Suprapubic skin (tissue), 3 donors: ENCODE data around the gene HDAC11.

Source experiments
- EP300 ChIP-seq: sonication (generic); formaldehyde crosslinking; IDR thresholded peaks from one replicate; pipeline ENCODE4 v1.6.1; 2017; ENCODE audit warnings: antibody characterized with exemption
- POLR2A ChIP-seq, 2 donors: fragments of 450-650 bp; IDR thresholded peaks; one replicate each; pipeline ENCODE4 v1.6.1; 2017; ENCODE audit warnings: antibody characterized with exemption in 2 of 2, mild to moderate bottlenecking in 2 of 2, moderate library complexity in 2 of 2
- TF ChIP-seq, protein P1 (sequence below), 2 donors: fragments of 200-600 bp in 1 of 2; fragments of 450-650 bp in 1 of 2; sonication (generic) in 1 of 2; IDR thresholded peaks; one replicate each; pipeline ENCODE4 v1.5.1; 2016 to 2019; ENCODE audit warnings: antibody characterized with exemption in 2 of 2, mild to moderate bottlenecking in 1 of 2, moderate library complexity in 1 of 2

DNA sequence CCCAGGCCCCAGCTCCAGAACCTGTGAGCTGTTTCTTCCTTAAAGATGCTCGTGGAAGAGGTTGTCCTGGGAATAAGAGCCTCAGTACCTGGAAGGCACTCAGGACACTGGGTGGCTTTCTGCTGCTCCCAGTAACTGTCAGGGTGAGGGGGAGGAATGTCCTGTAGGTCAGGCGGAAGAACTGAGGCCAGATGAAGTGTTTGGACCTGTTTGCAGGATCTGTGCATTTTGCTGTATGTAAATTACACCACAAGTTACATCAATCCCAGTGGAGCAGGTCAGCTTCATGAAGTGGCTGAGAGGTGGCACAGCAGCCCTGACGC is 27.1 kb downstream of the HDAC11 start:
- TF ChIP-seq POLR2A (IDR thresholded peaks at IDR 0.05) = no peak
- TF ChIP-seq EP300 = no peak
- TF ChIP-seq, protein P1, sequence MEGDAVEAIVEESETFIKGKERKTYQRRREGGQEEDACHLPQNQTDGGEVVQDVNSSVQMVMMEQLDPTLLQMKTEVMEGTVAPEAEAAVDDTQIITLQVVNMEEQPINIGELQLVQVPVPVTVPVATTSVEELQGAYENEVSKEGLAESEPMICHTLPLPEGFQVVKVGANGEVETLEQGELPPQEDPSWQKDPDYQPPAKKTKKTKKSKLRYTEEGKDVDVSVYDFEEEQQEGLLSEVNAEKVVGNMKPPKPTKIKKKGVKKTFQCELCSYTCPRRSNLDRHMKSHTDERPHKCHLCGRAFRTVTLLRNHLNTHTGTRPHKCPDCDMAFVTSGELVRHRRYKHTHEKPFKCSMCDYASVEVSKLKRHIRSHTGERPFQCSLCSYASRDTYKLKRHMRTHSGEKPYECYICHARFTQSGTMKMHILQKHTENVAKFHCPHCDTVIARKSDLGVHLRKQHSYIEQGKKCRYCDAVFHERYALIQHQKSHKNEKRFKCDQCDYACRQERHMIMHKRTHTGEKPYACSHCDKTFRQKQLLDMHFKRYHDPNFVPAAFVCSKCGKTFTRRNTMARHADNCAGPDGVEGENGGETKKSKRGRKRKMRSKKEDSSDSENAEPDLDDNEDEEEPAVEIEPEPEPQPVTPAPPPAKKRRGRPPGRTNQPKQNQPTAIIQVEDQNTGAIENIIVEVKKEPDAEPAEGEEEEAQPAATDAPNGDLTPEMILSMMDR (IDR thresholded peaks at IDR 0.05) = no peak
